A673 (cell line): ENCODE results near the gene C9orf78.

Experiments
- CTCF ChIP-seq: fragments of 300-800, 200-600 bp; sonication (generic); conservative IDR thresholded peaks from 2 replicates; pipeline ENCODE4 v1.5.1; 2017; ENCODE audit warnings: low read depth, mild to moderate bottlenecking, antibody characterized with exemption, low read length, moderate library complexity, mixed read lengths
- EZH2 ChIP-seq: fragments of 200-600 bp; sonication (generic); IDR thresholded peaks from 2 replicates; pipeline ENCODE4 v1.6.1; 2017; ENCODE audit warnings: borderline replicate concordance, low read depth, mild to moderate bottlenecking, mixed read lengths, antibody characterized with exemption, low read length; ENCODE audit not compliant: poor library complexity, severe bottlenecking

- TF ChIP-seq CTCF (no peak), EZH2 (no peak)
Observed at GRCh38 chr9:129839324-129840023, 4.4 kb upstream of the C9orf78 start.
